H9 (cell line): Measurements from ENCODE around the gene TYRO3. TPM values are rescaled to one million over a fixed set of nuclear protein-coding genes. Genes with fewer than 3 reads are reported as not detected.

Source experiments
- DNase-seq: peaks from one replicate; pipeline ENCODE4 v3.0.0-alpha.2; 2017
- H2AFZ ChIP-seq: one replicate; pipeline ENCODE4 v1.6.1; 2013; ENCODE audit warnings: mild to moderate bottlenecking, low read length, control low read depth, moderate library complexity
- H2AK5ac ChIP-seq: 2 replicates; pipeline ENCODE4 v1.6.1; 2013; ENCODE audit warnings: low read length, control low read depth, mixed read lengths; ENCODE audit not compliant: insufficient read length
- H2BK120ac ChIP-seq: one replicate; pipeline ENCODE4 v1.6.1; 2013; ENCODE audit warnings: low read depth, mild to moderate bottlenecking, low read length, control low read depth, inconsistent platforms; ENCODE audit not compliant: poor library complexity, severe bottlenecking
- H2BK12ac ChIP-seq: 2 replicates; pipeline ENCODE4 v1.6.1; 2013; ENCODE audit warnings: low read length, control low read depth, mixed read lengths, low read depth; ENCODE audit not compliant: insufficient read length
- H2BK15ac ChIP-seq: 2 replicates; pipeline ENCODE4 v1.6.1; 2013; ENCODE audit warnings: low read depth, low read length, control low read depth
- H2BK20ac ChIP-seq: one replicate; pipeline ENCODE4 v1.6.1; 2013; ENCODE audit warnings: low read depth, mild to moderate bottlenecking, low read length, control low read depth, inconsistent platforms; ENCODE audit not compliant: poor library complexity, severe bottlenecking
- H2BK5ac ChIP-seq: 2 replicates; pipeline ENCODE4 v1.6.1; 2013; ENCODE audit warnings: low read length, control low read depth, mixed read lengths; ENCODE audit not compliant: insufficient read length
- H3K14ac ChIP-seq: 2 replicates; pipeline ENCODE4 v1.6.1; 2013; ENCODE audit warnings: low read length, control low read depth; ENCODE audit not compliant: insufficient read depth
- H3K18ac ChIP-seq: 2 replicates; pipeline ENCODE4 v1.6.1; 2013; ENCODE audit warnings: low read depth, mild to moderate bottlenecking, mixed read lengths, low read length, control low read depth; ENCODE audit not compliant: insufficient read length
- H3K23ac ChIP-seq: 2 replicates; pipeline ENCODE4 v1.6.1; 2013; ENCODE audit warnings: low read length, control low read depth, mixed read lengths, low read depth; ENCODE audit not compliant: insufficient read length
- H3K23me2 ChIP-seq: 2 replicates; pipeline ENCODE4 v1.6.1; 2013; ENCODE audit warnings: low read depth, mild to moderate bottlenecking, mixed read lengths, low read length, control low read depth; ENCODE audit not compliant: insufficient read length, poor library complexity, severe bottlenecking
- H3K27ac ChIP-seq: 2 replicates; pipeline ENCODE4 v1.5.1; 2013; ENCODE audit warnings: low read length, control low read depth, mixed read lengths, low read depth; ENCODE audit not compliant: insufficient read length
- H3K27me3 ChIP-seq: 2 replicates; pipeline ENCODE4 v1.6.1; 2013; ENCODE audit warnings: low read length, control low read depth, inconsistent platforms; ENCODE audit not compliant: insufficient read depth
- H3K4ac ChIP-seq: 2 replicates; pipeline ENCODE4 v1.6.1; 2013; ENCODE audit warnings: low read depth, mild to moderate bottlenecking, control low read depth, inconsistent platforms, low read length, moderate library complexity
- H3K4me1 ChIP-seq: 2 replicates; pipeline ENCODE4 v1.6.1; 2013; ENCODE audit warnings: low read length, control low read depth, inconsistent platforms; ENCODE audit not compliant: insufficient read depth
- H3K4me2 ChIP-seq: 2 replicates; pipeline ENCODE4 v1.6.1; 2013; ENCODE audit warnings: low read length, control low read depth, mixed read lengths; ENCODE audit not compliant: insufficient read length, insufficient read depth
- H3K56ac ChIP-seq: 2 replicates; pipeline ENCODE4 v1.6.1; 2013; ENCODE audit warnings: low read depth, mild to moderate bottlenecking, mixed read lengths, low read length, control low read depth; ENCODE audit not compliant: insufficient read length
- H3K79me1 ChIP-seq: 2 replicates; pipeline ENCODE4 v1.6.1; 2013; ENCODE audit warnings: low read depth, mild to moderate bottlenecking, moderate library complexity, low read length, control low read depth, inconsistent platforms; ENCODE audit not compliant: insufficient read depth, poor library complexity, severe bottlenecking
- H3K79me2 ChIP-seq: 2 replicates; pipeline ENCODE4 v1.6.1; 2013; ENCODE audit warnings: low read length, control low read depth, inconsistent platforms; ENCODE audit not compliant: insufficient read depth
- H3K9ac ChIP-seq: 2 replicates; pipeline ENCODE4 v1.6.1; 2013; ENCODE audit warnings: low read length, control low read depth, mixed read lengths; ENCODE audit not compliant: insufficient read length; ENCODE audit errors: extremely low read depth
- H3K9me3 ChIP-seq: one replicate; pipeline ENCODE4 v1.6.1; 2013; ENCODE audit warnings: low read depth, low read length, inconsistent platforms; ENCODE audit not compliant: control insufficient read depth
- H3T11ph ChIP-seq: one replicate; pipeline ENCODE4 v1.6.1; 2013; ENCODE audit warnings: mild to moderate bottlenecking, low read length, control low read depth, inconsistent platforms
- H4K20me1 ChIP-seq: one replicate; pipeline ENCODE4 v1.6.1; 2013; ENCODE audit not compliant: control insufficient read depth, insufficient read length, insufficient read depth
- H4K5ac ChIP-seq: 2 replicates; pipeline ENCODE4 v1.6.1; 2013; ENCODE audit warnings: low read depth, mild to moderate bottlenecking, mixed read lengths, low read length, control low read depth; ENCODE audit not compliant: insufficient read length
- H4K8ac ChIP-seq: replicated peaks from 2 replicates; pipeline ENCODE4 v1.6.1; 2013; ENCODE audit warnings: low read length, control low read depth, mixed read lengths, low read depth; ENCODE audit not compliant: insufficient read length
- H4K91ac ChIP-seq: 2 replicates; pipeline ENCODE4 v1.6.1; 2013; ENCODE audit warnings: low read depth, mild to moderate bottlenecking, moderate library complexity, mixed read lengths, low read length, control low read depth; ENCODE audit not compliant: insufficient read length
- H3K27ac Mint-ChIP-seq, 3 experiments: 2 replicates in 2 of 3; 3 replicates in 1 of 3; pipeline ENCODE4 v1.8.0; 2020 to 2021; ENCODE audit warnings: mixed read lengths in 3 of 3, mild to moderate bottlenecking in 1 of 3, moderate library complexity in 1 of 3
- H3K27me3 Mint-ChIP-seq: 2 replicates; pipeline ENCODE4 v1.8.0; 2021; ENCODE audit warnings: low read depth, mild to moderate bottlenecking, moderate library complexity, mixed read lengths
- H3K36me3 Mint-ChIP-seq, 3 experiments: 2 replicates in 2 of 3; 3 replicates in 1 of 3; pipeline ENCODE4 v1.8.0; 2020 to 2021; ENCODE audit warnings: low read depth in 3 of 3, mixed read lengths in 3 of 3; ENCODE audit not compliant: insufficient read depth in 1 of 3
- H3K4me1 Mint-ChIP-seq, 2 experiments: 2 replicates each; pipeline ENCODE4 v1.8.0; 2020; ENCODE audit warnings: mixed read lengths in 2 of 2
- H3K4me3 Mint-ChIP-seq, 2 experiments: 2 replicates in 1 of 2; 3 replicates in 1 of 2; pipeline ENCODE4 v1.8.0; 2020 to 2021; ENCODE audit warnings: mild to moderate bottlenecking in 2 of 2, mixed read lengths in 2 of 2, moderate library complexity in 1 of 2
- H3K9me3 Mint-ChIP-seq, 2 experiments: 2 replicates in 1 of 2; 3 replicates in 1 of 2; pipeline ENCODE4 v1.8.0; 2020; ENCODE audit warnings: mild to moderate bottlenecking in 2 of 2, mixed read lengths in 2 of 2, moderate library complexity in 1 of 2
- CTCF ChIP-seq: fragments of 200-600 bp; sonication (generic); conservative IDR thresholded peaks from 3 replicates; pipeline ENCODE4 v1.8.0; 2021; ENCODE audit warnings: antibody characterized with exemption, mild to moderate bottlenecking
- WGBS: extraction: QIAGEN DNeasy Blood & Tissue Kit; methylation state at CpG from one replicate; pipeline ENCODE4 v1.1.7; 2013; ENCODE audit warnings: missing lambda C conversion rate, low lambda C conversion rate, mixed read lengths; ENCODE audit not compliant: insufficient read length; ENCODE audit errors: extremely low coverage; 5-methylcytosine and 5-hydroxymethylcytosine counted together
- total RNA-seq: library from RNA; stranded (reverse); gene quantifications from 2 replicates; pipeline ENCODE4 v1.2.1, GENCODE V29; 2021

The TYRO3 gene
- total RNA-seq, 1 experiment from 2014 or later: 124 TPM

DNA sequence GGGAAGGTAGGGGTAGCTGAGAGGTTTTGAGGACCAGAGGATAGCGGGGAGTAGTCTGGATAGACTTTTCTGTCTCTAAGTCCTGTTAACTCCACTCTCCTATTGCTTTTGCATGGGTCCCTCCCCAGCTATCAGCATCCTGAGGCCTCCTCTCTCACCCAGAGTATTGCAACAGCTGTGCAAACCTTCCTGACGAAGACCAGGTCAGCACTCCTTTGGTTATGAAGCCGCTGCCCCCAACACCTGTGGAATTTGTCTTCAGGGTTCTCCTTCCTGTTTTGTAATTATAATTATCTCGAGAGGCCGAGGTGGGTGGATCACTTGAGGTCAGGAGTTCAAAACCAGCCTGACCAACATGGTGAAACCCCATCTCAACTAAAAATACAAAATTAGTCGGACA is 24.8 kb downstream of the TYRO3 start:
- Histone ChIP-seq H4K5ac (no peak overlapping the region), H2AFZ (no peak overlapping the region), H3K18ac (no peak overlapping the region), H2BK20ac (no peak overlapping the region), H3K23me2 (peaks cover 11% of the 10 kb centered on the region), H4K8ac (no peak overlapping the region), H3K27ac (no peak overlapping the region), H3K4me1 (no peaks in the 10 kb centered on the region; the same call in 1 of the 2 replicates), H4K20me1 (no peaks in the 10 kb centered on the region), H3K14ac (no peak overlapping the region), H3K4me2 (no peak overlapping the region), H3K79me1 (no peaks in the 10 kb centered on the region), H4K91ac (no peak overlapping the region), H2BK12ac (no peak overlapping the region), H2BK5ac (no peak overlapping the region), H3K23ac (no peak overlapping the region), H3K27me3 (no peaks in the 10 kb centered on the region), H2AK5ac (no peak overlapping the region), H3K4ac (no peak overlapping the region), H2BK120ac (no peak overlapping the region), H3K56ac (no peak overlapping the region), H2BK15ac (no peak overlapping the region), H3K79me2 (no peaks in the 10 kb centered on the region), H3K9me3 (no peaks in the 10 kb centered on the region), H3K9ac (no peak overlapping the region), H3T11ph (no peak overlapping the region)
- H3K36me3 Mint-ChIP-seq: peaks cover 0 to 7% (median 2%) of the 10 kb centered on the region in 3 experiments; a peak in 3 of 7 replicates
- no peak overlapping the region for H3K27ac Mint-ChIP-seq
- H3K4me1 Mint-ChIP-seq: peaks cover 12 to 15% of the 10 kb centered on the region in 2 experiments
- H3K27me3 Mint-ChIP-seq: peaks cover 3% of the 10 kb centered on the region
- no peaks in the 10 kb centered on the region; a peak in 1 of 5 replicates for H3K9me3 Mint-ChIP-seq
- no CpG with 5 or more reads among the region's 6 CpGs for WGBS
- H3K4me3 Mint-ChIP-seq: no peak overlapping the region
- no peak for DNase-seq
- no peak for TF ChIP-seq CTCF
